Cerebellar nuclear complex (tissue), 1 donor: ENCODE results near the gene CNTNAP2.

Source experiments
- DNase-seq, 2 experiments: peaks; one replicate each; lab custom pipeline; 2025; lab: John Stamatoyannopoulos, UW

The CNTNAP2 gene

GRCh38 chr7:147857152-147858140 lies 1740.8 kb downstream of the CNTNAP2 start:
- no peak for DNase-seq

GRCh38 chr7:147858421-147858820 lies 1741.8 kb downstream of the CNTNAP2 start:
- no peak for DNase-seq

GRCh38 chr7:147859033-147859432 lies 1742.4 kb downstream of the CNTNAP2 start:
- DNase-seq = no peak

GRCh38 chr7:147859486-147859885 lies 1742.9 kb downstream of the CNTNAP2 start:
- no peak for DNase-seq

- no peak for DNase-seq
These were observed 1744.6 kb downstream of the CNTNAP2 start for GRCh38 chr7:147861058-147861716.

- DNase-seq = no peak
These were observed 1745.3 kb downstream of the CNTNAP2 start for GRCh38 chr7:147861945-147862344.

- DNase-seq = no peak
These were observed 1752.9 kb downstream of the CNTNAP2 start for GRCh38 chr7:147869456-147869855.

GRCh38 chr7:147878912-147879661 lies 1762.5 kb downstream of the CNTNAP2 start:
- DNase-seq = no peak

GRCh38 chr7:147885869-147886268 lies 1769.3 kb downstream of the CNTNAP2 start:
- DNase-seq = no peak

GRCh38 chr7:147894271-147894670 lies 1777.7 kb downstream of the CNTNAP2 start:
- no peak for DNase-seq

- no peak for DNase-seq
These were observed 1779.5 kb downstream of the CNTNAP2 start for GRCh38 chr7:147896121-147896520.

- no peak for DNase-seq
These were observed 1787.1 kb downstream of the CNTNAP2 start for GRCh38 chr7:147903536-147904218.

GRCh38 chr7:147904219-147904576 lies 1787.6 kb downstream of the CNTNAP2 start:
- no peak for DNase-seq

GRCh38 chr7:147909431-147910148 lies 1793.0 kb downstream of the CNTNAP2 start:
- no peak for DNase-seq

GRCh38 chr7:147911201-147911601 lies 1794.6 kb downstream of the CNTNAP2 start:
- DNase-seq = no peak

GRCh38 chr7:147912291-147912690 lies 1795.7 kb downstream of the CNTNAP2 start:
- DNase-seq = no peak

- no peak for DNase-seq
These were observed 1796.5 kb downstream of the CNTNAP2 start for GRCh38 chr7:147912946-147913638.

- no peak for DNase-seq
These were observed 1799.2 kb downstream of the CNTNAP2 start for GRCh38 chr7:147915781-147916180.

- DNase-seq = no peak
These were observed 1800.0 kb downstream of the CNTNAP2 start for GRCh38 chr7:147916573-147916972.

- DNase-seq = no peak
These were observed 1807.2 kb downstream of the CNTNAP2 start for GRCh38 chr7:147923841-147924240.

GRCh38 chr7:147937428-147937827 lies 1820.8 kb downstream of the CNTNAP2 start:
- no peak for DNase-seq
